ENCODE results near the gene UBE3B.

The UBE3B gene

DNA sequence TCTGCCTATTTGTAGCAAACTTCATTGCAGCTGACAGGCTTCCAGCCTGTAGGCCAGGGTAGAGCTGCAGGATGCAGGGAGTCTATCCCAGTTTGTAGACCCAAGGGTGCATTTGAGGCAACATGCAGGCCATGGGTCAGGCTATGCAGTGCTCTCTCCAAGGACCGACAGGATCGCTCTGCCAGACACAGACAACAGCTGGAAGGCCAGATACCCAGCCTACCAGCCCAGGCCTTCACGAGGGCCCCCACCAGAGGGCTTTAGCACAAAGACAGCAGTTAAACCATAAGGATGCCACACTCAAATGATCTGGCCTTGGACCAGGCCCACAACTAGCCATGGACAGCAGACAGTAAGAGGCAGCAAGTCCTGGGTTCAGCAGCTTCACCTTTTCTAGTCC lies 10.6 kb upstream of the UBE3B start:
- 0 out of 2 replicates have a peak, but pooled peaks cover 11% of the 10 kb centered on the region for H4K20me1 ChIP-seq (ENCODE audit: control insufficient read depth, insufficient read depth, low read depth, low read length)
- no peaks in the 10 kb centered on the region for H3K9me2 ChIP-seq (replicated peaks; ENCODE audit: control insufficient read depth, low read length)
- H3K4me2 ChIP-seq (ENCODE audit: low read length): no peak overlapping the region
- H3K79me2 ChIP-seq (ENCODE audit: control insufficient read depth, low read length): peaks cover 72% of the 10 kb centered on the region
- H3K9me3 ChIP-seq (ENCODE audit: control insufficient read depth, insufficient read depth, low read length): no peaks in the 10 kb centered on the region
- TF ChIP-seq CTCF (IDR thresholded peaks at IDR 0.05; ENCODE audit: low read depth, low read length, poor library complexity, severe bottlenecking) (no peak), EZH2phosphoT487 (IDR thresholded peaks at IDR 0.05; ENCODE audit: borderline replicate concordance, low read length) (no peak)
- H3K4me3 ChIP-seq (ENCODE audit: low read length): no peak overlapping the region
- peaks cover 24% of the 10 kb centered on the region for H3K36me3 ChIP-seq (ENCODE audit: control insufficient read depth, low read length)
- peaks cover 4% of the 10 kb centered on the region for H3K4me1 ChIP-seq (ENCODE audit: control insufficient read depth, low read length)
- H3K27me3 ChIP-seq (ENCODE audit: control insufficient read depth, low read length): no peaks in the 10 kb centered on the region
- H3F3A ChIP-seq (ENCODE audit: control insufficient read depth, insufficient read depth): no peaks in the 10 kb centered on the region
- no peak overlapping the region for H3K27ac ChIP-seq (ENCODE audit: low read depth, low read length)

- H3K4me2 ChIP-seq (ENCODE audit: low read length): no peak overlapping the region
- no peak for TF ChIP-seq EZH2phosphoT487 (IDR thresholded peaks at IDR 0.05; ENCODE audit: borderline replicate concordance, low read length)
- TF ChIP-seq CTCF (IDR thresholded peaks at IDR 0.05; ENCODE audit: low read depth, low read length, poor library complexity, severe bottlenecking): no peak
- peaks cover 69% of the 10 kb centered on the region for H3K79me2 ChIP-seq (ENCODE audit: control insufficient read depth, low read length)
- H3K4me3 ChIP-seq (ENCODE audit: low read length): no peak overlapping the region
- no peak overlapping the region for H3K27ac ChIP-seq (ENCODE audit: low read depth, low read length)
- H4K20me1 ChIP-seq (ENCODE audit: control insufficient read depth, insufficient read depth, low read depth, low read length): 0 out of 2 replicates have a peak, but pooled peaks cover 7% of the 10 kb centered on the region
- H3K9me3 ChIP-seq (ENCODE audit: control insufficient read depth, insufficient read depth, low read length): no peaks in the 10 kb centered on the region
- H3F3A ChIP-seq (ENCODE audit: control insufficient read depth, insufficient read depth): no peaks in the 10 kb centered on the region
- H3K36me3 ChIP-seq (ENCODE audit: control insufficient read depth, low read length): peaks cover 24% of the 10 kb centered on the region
- H3K4me1 ChIP-seq (ENCODE audit: control insufficient read depth, low read length): no peaks in the 10 kb centered on the region
- H3K27me3 ChIP-seq (ENCODE audit: control insufficient read depth, low read length): no peaks in the 10 kb centered on the region
- no peaks in the 10 kb centered on the region for H3K9me2 ChIP-seq (replicated peaks; ENCODE audit: control insufficient read depth, low read length)
Measured at GRCh38 chr12:109467978-109468676, 9.3 kb upstream of the UBE3B start.

DNA sequence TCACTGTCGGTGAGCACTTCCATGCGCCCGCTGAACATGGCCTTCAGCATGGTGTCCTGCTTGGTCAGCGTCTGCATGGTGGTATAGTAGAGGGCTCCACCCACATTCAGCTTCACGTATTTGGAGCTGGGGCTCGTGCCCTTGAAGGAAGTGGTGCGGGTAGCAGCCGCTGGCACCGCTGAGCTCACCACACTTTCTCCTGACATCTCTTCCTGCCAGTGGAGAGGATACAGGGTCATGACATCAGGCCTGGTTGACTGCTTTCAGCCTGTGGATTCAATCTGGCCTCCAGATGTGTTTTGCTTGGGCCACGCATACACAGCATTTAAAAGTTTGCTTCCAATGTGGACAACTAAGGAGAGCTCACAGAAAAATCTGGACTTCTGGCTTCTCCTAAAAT lies 7.9 kb upstream of the UBE3B start:
- Histone ChIP-seq H3K36me3 (ENCODE audit: control insufficient read depth, low read length) (peaks cover 24% of the 10 kb centered on the region), H3F3A (ENCODE audit: control insufficient read depth, insufficient read depth) (no peaks in the 10 kb centered on the region), H3K4me3 (ENCODE audit: low read length) (no peak overlapping the region), H3K9me2 (replicated peaks; ENCODE audit: control insufficient read depth, low read length) (no peaks in the 10 kb centered on the region), H3K27ac (ENCODE audit: low read depth, low read length) (no peak overlapping the region), H3K27me3 (ENCODE audit: control insufficient read depth, low read length) (no peaks in the 10 kb centered on the region), H4K20me1 (ENCODE audit: control insufficient read depth, insufficient read depth, low read depth, low read length) (0 out of 2 replicates have a peak, but pooled peaks cover 7% of the 10 kb centered on the region), H3K4me2 (ENCODE audit: low read length) (no peak overlapping the region), H3K4me1 (ENCODE audit: control insufficient read depth, low read length) (no peaks in the 10 kb centered on the region), H3K79me2 (ENCODE audit: control insufficient read depth, low read length) (peaks cover 72% of the 10 kb centered on the region), H3K9me3 (ENCODE audit: control insufficient read depth, insufficient read depth, low read length) (no peaks in the 10 kb centered on the region)
- TF ChIP-seq CTCF (IDR thresholded peaks at IDR 0.05; ENCODE audit: low read depth, low read length, poor library complexity, severe bottlenecking) (no peak), EZH2phosphoT487 (IDR thresholded peaks at IDR 0.05; ENCODE audit: borderline replicate concordance, low read length) (no peak)

Measured in DOHH2 (cell line).